Rectal smooth muscle tissue (tissue), 1 donor: ENCODE measurements around the gene EEFSEC.
"Not testable (repeated sequence)": the region's sequence is repeated elsewhere in the genome, so short reads cannot be mapped to it uniquely, and the experiment has no call there.

ENCODE experiments used
- H3K27ac ChIP-seq: one replicate; pipeline ENCODE4 v1.7.0; 2013; ENCODE audit warnings: low read depth, low read length, inconsistent platforms
- H3K27me3 ChIP-seq: one replicate; pipeline ENCODE4 v1.7.0; 2013; ENCODE audit warnings: low read length; ENCODE audit not compliant: control insufficient read depth, insufficient read depth
- H3K36me3 ChIP-seq: one replicate; pipeline ENCODE4 v1.7.0; 2013; ENCODE audit warnings: low read length; ENCODE audit not compliant: control insufficient read depth, insufficient read depth
- H3K4me1 ChIP-seq: one replicate; pipeline ENCODE4 v1.7.0; 2013; ENCODE audit warnings: low read length; ENCODE audit not compliant: control insufficient read depth, insufficient read depth
- H3K4me3 ChIP-seq: one replicate; pipeline ENCODE4 v1.7.0; 2013; ENCODE audit warnings: low read length
- H3K9ac ChIP-seq: one replicate; pipeline ENCODE4 v1.7.0; 2013; ENCODE audit warnings: low read length

Gene EEFSEC

GRCh38 chr3:128133273-128133883 lies 19.9 kb upstream of the EEFSEC start:
- H3K9ac ChIP-seq: no peak overlapping the region
- no peaks in the 10 kb centered on the region for H3K36me3 ChIP-seq
- no peak overlapping the region for H3K4me3 ChIP-seq
- no peak overlapping the region for H3K27ac ChIP-seq
- H3K27me3 ChIP-seq: no peaks in the 10 kb centered on the region
- no peaks in the 10 kb centered on the region for H3K4me1 ChIP-seq

- no peaks in the 10 kb centered on the region for H3K27me3 ChIP-seq
- no peak overlapping the region for H3K4me3 ChIP-seq
- no peak overlapping the region for H3K9ac ChIP-seq
- no peaks in the 10 kb centered on the region for H3K36me3 ChIP-seq
- no peak overlapping the region for H3K27ac ChIP-seq
- H3K4me1 ChIP-seq: no peaks in the 10 kb centered on the region
Observed at GRCh38 chr3:128143496-128143895, 9.8 kb upstream of the EEFSEC start.

- no peaks in the 10 kb centered on the region for H3K4me1 ChIP-seq
- H3K27me3 ChIP-seq: no peaks in the 10 kb centered on the region
- no peak overlapping the region for H3K9ac ChIP-seq
- H3K36me3 ChIP-seq: no peaks in the 10 kb centered on the region
- H3K27ac ChIP-seq: no peak overlapping the region
- no peak overlapping the region for H3K4me3 ChIP-seq
Observed at GRCh38 chr3:128144512-128145187, 8.6 kb upstream of the EEFSEC start.

- Histone ChIP-seq H3K9ac (no peak overlapping the region), H3K27me3 (no peaks in the 10 kb centered on the region), H3K27ac (no peak overlapping the region), H3K4me3 (no peak overlapping the region), H3K4me1 (no peaks in the 10 kb centered on the region), H3K36me3 (no peaks in the 10 kb centered on the region)
Observed at GRCh38 chr3:128145279-128145678, 8.0 kb upstream of the EEFSEC start.

GRCh38 chr3:128146201-128146600 lies 7.1 kb upstream of the EEFSEC start:
- Histone ChIP-seq H3K4me1 (no peaks in the 10 kb centered on the region), H3K36me3 (no peaks in the 10 kb centered on the region), H3K27ac (no peak overlapping the region)

GRCh38 chr3:128149650-128150049 lies 3.6 kb upstream of the EEFSEC start:
- Histone ChIP-seq H3K36me3 (no peaks in the 10 kb centered on the region), H3K4me1 (no peaks in the 10 kb centered on the region), H3K27me3 (no peaks in the 10 kb centered on the region), H3K27ac (no peak overlapping the region), H3K4me3 (no peak overlapping the region), H3K9ac (no peak overlapping the region)

More at GRCh38 chr3:128146201-128146600, 7.1 kb upstream of the EEFSEC start:
- Histone ChIP-seq H3K9ac (no peak overlapping the region), H3K4me3 (no peak overlapping the region), H3K27me3 (no peaks in the 10 kb centered on the region)

GRCh38 chr3:128151758-128152274 lies 1.5 kb upstream of the EEFSEC start:
- Histone ChIP-seq H3K4me3 (no peak overlapping the region), H3K9ac (no peak overlapping the region), H3K27me3 (no peaks in the 10 kb centered on the region), H3K4me1 (no peaks in the 10 kb centered on the region), H3K36me3 (no peaks in the 10 kb centered on the region), H3K27ac (no peak overlapping the region)

- Histone ChIP-seq H3K27ac (peak overlapping the region; percentile 61), H3K36me3 (no peaks in the 10 kb centered on the region), H3K9ac (no peak overlapping the region), H3K27me3 (no peaks in the 10 kb centered on the region), H3K4me3 (peak overlapping the region; percentile 69), H3K4me1 (no peaks in the 10 kb centered on the region)
Observed at GRCh38 chr3:128152419-128153155, 694 bp upstream of the EEFSEC start.

GRCh38 chr3:128154354-128154753 lies 1.1 kb downstream of the EEFSEC start:
- H3K4me1 ChIP-seq, H3K36me3 ChIP-seq, H3K27me3 ChIP-seq, H3K27ac ChIP-seq: not testable (repeated sequence)
- Histone ChIP-seq H3K9ac (peak overlapping the region; percentile 68), H3K4me3 (peak overlapping the region; percentile 69)

- Histone ChIP-seq H3K4me3 (no peak overlapping the region), H3K27me3 (no peaks in the 10 kb centered on the region), H3K4me1 (no peaks in the 10 kb centered on the region), H3K27ac (no peak overlapping the region), H3K36me3 (no peaks in the 10 kb centered on the region), H3K9ac (no peak overlapping the region)
Observed at GRCh38 chr3:128155616-128156360, 2.5 kb downstream of the EEFSEC start.

- H3K27me3 ChIP-seq: no peaks in the 10 kb centered on the region
- H3K9ac ChIP-seq: no peak overlapping the region
- H3K4me1 ChIP-seq: no peaks in the 10 kb centered on the region
- H3K36me3 ChIP-seq: no peaks in the 10 kb centered on the region
- H3K27ac ChIP-seq: no peak overlapping the region
- no peak overlapping the region for H3K4me3 ChIP-seq
Observed at GRCh38 chr3:128160661-128161060, 7.4 kb downstream of the EEFSEC start.

GRCh38 chr3:128163432-128163831 lies 10.2 kb downstream of the EEFSEC start:
- no peak overlapping the region for H3K9ac ChIP-seq

More at GRCh38 chr3:128163432-128163831, 10.2 kb downstream of the EEFSEC start:
- H3K4me1 ChIP-seq: no peaks in the 10 kb centered on the region
- no peak overlapping the region for H3K4me3 ChIP-seq
- no peak overlapping the region for H3K27ac ChIP-seq
- H3K27me3 ChIP-seq: no peaks in the 10 kb centered on the region
- no peaks in the 10 kb centered on the region for H3K36me3 ChIP-seq
